ENCODE results near the gene CD28. TPM values are rescaled to one million over a fixed set of nuclear protein-coding genes. Genes with fewer than 3 reads are reported as not detected.

Gene CD28
- total RNA-seq, 6 donors from 2014 or later, result under 0.01 to 3.3 (median 1.4) TPM

DNA sequence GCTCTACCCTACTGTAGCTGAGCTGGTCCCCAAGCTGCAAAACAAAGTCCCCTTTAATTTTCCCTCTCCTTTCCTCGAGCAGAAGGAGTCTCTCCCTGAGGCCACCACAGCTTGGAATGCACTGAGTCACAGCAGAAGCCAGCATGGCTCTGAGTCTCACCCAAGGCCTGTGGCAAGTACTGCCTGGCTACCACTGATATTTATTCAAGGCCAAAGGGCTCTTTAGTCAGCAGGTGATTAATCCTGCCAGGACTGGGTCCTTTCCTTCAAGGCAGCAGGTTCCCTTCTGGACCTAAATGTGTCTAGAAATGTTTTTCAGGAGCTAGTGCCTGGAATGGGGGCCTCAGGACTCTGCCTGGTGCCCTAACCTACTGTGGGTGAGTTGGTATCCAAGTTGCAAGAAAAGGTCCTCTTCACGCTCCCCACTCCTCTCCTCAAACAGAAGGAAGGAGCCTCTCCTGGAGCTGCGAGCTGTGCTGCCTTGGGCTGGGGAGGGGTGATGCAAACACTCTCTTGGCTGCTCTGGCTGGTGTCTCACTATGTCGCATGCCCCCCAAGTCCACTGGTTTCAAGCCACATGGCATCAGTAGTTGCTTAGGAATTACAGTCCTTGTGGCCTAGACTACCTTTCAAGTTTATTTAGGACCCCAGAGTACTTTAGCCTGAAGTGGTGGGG lies 53.4 kb downstream of the CD28 start:
- WGBS, 2 donors, result 88 to 100% methylated on average over 2 to 3 of the region's 4 CpGs
- Histone ChIP-seq H3K36me3 (no peaks in the 10 kb centered on the region), H3K9me3 (peaks cover 0 to 14% (median 9%) of the 10 kb centered on the region in 4 donors), H3K4me1 (no peaks in the 10 kb centered on the region), H3K27me3 (no peaks in the 10 kb centered on the region), H3K27ac (no peak overlapping the region), H3K4me3 (no peak overlapping the region)
- no peak for TF ChIP-seq EP300 (IDR thresholded peaks at IDR 0.05)
- TF ChIP-seq, protein P1, sequence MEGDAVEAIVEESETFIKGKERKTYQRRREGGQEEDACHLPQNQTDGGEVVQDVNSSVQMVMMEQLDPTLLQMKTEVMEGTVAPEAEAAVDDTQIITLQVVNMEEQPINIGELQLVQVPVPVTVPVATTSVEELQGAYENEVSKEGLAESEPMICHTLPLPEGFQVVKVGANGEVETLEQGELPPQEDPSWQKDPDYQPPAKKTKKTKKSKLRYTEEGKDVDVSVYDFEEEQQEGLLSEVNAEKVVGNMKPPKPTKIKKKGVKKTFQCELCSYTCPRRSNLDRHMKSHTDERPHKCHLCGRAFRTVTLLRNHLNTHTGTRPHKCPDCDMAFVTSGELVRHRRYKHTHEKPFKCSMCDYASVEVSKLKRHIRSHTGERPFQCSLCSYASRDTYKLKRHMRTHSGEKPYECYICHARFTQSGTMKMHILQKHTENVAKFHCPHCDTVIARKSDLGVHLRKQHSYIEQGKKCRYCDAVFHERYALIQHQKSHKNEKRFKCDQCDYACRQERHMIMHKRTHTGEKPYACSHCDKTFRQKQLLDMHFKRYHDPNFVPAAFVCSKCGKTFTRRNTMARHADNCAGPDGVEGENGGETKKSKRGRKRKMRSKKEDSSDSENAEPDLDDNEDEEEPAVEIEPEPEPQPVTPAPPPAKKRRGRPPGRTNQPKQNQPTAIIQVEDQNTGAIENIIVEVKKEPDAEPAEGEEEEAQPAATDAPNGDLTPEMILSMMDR (IDR thresholded peaks at IDR 0.05), result no peak
- TF ChIP-seq POLR2AphosphoS5 (IDR thresholded peaks at IDR 0.05), result no peak
- TF ChIP-seq POLR2A (IDR thresholded peaks at IDR 0.05), result no peak
- DNase-seq, result no peak
- no peak for ATAC-seq (ENCODE audit: low FRiP score in 2 of 2)

DNA sequence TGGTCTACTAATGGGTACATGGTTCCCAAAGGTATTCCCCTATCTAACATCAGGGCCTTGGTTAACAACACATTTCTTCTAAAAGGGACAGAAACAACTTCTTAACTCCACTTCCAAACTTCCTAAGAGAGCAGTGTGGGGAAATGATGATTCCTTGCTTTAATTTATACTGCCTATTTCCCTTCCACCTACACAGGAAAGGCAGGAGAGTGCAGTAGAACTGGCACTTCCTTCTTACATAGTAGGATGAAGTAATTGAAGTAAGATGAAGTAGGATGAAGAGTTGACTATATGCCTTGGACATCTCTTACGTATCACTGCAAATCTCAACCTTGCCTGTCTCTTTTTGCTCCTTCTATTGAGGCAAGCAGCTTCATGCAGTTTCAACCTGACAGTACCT lies 54.7 kb downstream of the CD28 start:
- TF ChIP-seq, protein P1 (IDR thresholded peaks at IDR 0.05), result no peak
- TF ChIP-seq POLR2AphosphoS5 (IDR thresholded peaks at IDR 0.05) (no peak), EP300 (IDR thresholded peaks at IDR 0.05) (no peak), POLR2A (IDR thresholded peaks at IDR 0.05) (no peak)
- DNase-seq (no peak), ATAC-seq (ENCODE audit: low FRiP score in 2 of 2) (no peak)
- Histone ChIP-seq H3K27me3 (no peaks in the 10 kb centered on the region), H3K36me3 (no peaks in the 10 kb centered on the region), H3K4me1 (no peaks in the 10 kb centered on the region), H3K27ac (no peak overlapping the region), H3K4me3 (no peak overlapping the region), H3K9me3 (peaks cover 0 to 10% (median 5%) of the 10 kb centered on the region in 4 donors)
- 90 to 95% methylated on average over 1 of the region's 1 CpG for WGBS, 2 donors

DNA sequence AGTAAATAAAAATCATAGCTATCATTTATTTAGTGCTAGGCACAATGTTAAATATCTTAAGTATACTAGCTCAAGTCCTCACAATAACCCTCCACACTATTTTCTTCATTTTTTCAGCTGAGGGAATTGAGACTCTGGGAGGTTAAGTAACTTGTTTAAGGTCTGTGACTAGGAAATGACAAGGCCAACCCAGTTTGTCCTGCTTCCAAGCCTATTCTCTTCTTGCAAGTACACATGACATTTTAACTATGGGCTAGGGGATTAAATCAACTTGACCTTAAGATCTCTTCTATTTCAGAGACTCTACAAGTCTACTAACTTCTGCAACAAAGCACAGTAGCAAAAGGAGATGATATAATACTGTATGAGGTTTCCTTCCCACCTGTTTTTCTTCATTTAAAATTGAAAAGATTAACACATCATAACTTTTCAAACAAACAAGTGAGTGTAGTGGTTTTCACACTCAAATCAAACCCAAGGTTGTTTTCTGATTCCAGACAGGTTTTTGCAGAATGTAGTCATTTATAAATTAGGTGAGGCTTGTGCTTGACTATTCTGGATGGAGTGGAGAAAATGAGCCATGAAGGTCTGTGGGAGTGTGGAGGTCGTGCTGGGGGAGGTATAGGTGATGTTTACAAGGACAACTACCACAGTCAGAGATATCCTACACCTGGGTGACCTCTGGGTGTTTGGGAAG lies 57.0 kb downstream of the CD28 start:
- H3K4me3 ChIP-seq, result no peak overlapping the region
- 83 to 95% methylated on average over 1 of the region's 1 CpG for WGBS, 2 donors
- H3K36me3 ChIP-seq, result no peaks in the 10 kb centered on the region
- no peak overlapping the region for H3K27ac ChIP-seq
- DNase-seq (no peak), ATAC-seq (ENCODE audit: low FRiP score in 2 of 2) (no peak)
- no peaks in the 10 kb centered on the region for H3K4me1 ChIP-seq
- H3K27me3 ChIP-seq, result no peaks in the 10 kb centered on the region
- no peaks in the 10 kb centered on the region for H3K9me3 ChIP-seq
- TF ChIP-seq POLR2AphosphoS5 (IDR thresholded peaks at IDR 0.05) (no peak), EP300 (IDR thresholded peaks at IDR 0.05) (no peak)

DNA sequence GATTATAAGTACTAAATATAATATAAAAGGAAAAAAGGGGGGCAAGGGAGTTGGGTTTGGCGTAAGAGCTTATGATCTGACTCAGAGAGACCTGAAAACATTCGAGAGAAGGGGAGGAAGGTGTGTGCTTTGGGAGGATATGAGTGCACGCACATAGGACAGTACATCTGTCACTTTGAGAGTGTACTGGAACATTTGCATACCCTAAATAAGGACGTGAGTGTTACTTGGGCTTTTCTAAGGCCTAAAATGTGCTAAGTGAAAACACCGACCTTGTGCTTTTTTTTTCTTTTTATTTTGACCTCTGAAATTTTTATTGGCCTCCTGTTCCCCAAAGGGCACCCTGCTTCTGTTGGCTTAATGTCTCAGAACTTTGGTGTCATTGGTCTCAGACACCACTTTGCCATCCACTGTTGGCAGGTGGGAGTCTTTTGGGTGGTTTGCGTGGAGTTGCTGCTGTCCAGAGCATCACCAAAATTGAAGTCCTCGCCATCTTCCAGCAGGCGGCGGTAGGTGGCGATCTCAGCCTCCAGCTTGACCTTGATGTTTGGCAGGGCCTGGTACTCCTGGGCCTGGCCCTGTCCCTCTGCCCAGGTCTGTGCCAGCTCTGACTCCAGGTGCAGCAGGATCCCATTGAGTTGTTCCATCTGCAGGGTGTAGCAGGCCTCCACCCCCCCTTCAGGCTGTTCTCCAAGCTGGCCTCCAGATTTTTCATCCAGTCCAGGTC lies 57.7 kb downstream of the CD28 start:
- DNase-seq (peak in 1 of 2 donors; percentile 15), ATAC-seq (ENCODE audit: low FRiP score in 2 of 2) (no peak)
- TF ChIP-seq, protein P1 (IDR thresholded peaks at IDR 0.05), result no peak

DNA sequence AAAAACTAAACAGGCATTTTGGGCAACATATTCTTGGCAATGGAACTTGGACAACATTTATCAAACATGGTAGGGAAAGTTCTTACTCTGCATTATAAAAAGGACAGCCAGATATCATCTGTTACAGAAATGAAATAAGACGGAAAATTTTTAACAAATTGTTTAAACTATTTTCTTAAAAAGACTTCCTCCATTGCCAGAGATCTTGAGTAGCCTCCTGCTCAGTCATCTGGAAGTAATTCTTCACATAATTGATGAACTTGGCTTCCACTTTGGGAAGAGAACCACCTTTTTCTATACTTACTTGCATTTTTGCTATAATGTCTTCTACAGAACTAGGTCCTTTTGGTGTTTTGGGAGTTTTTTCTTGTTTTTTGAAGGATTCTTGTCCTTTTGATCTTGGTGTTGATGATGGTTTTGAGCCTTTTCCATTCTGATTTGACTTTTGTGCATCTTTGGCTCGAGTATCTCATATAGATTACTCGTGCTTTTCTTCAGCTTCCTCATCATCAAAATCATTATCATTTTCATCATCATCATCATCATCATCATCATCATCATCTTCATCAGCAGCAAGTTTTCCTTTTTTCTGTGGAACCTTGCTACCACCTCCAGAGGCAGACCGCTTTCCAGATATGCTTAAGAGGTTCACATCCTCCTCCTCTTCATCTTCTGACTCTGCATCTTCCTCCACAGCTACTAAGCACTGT lies 66.2 kb downstream of the CD28 start:
- Histone ChIP-seq H3K9me3 (no peaks in the 10 kb centered on the region), H3K4me1 (no peaks in the 10 kb centered on the region), H3K4me3 (no peak overlapping the region), H3K27me3 (no peaks in the 10 kb centered on the region), H3K36me3 (no peaks in the 10 kb centered on the region), H3K27ac (no peak overlapping the region)
- ATAC-seq (ENCODE audit: low FRiP score in 2 of 2) (no peak), DNase-seq (no peak)
- TF ChIP-seq POLR2AphosphoS5 (IDR thresholded peaks at IDR 0.05) (no peak), EP300 (IDR thresholded peaks at IDR 0.05) (no peak), POLR2A (IDR thresholded peaks at IDR 0.05) (no peak)
- TF ChIP-seq, protein P1 (IDR thresholded peaks at IDR 0.05), result no peak
- WGBS, 2 donors, result 87 to 93% methylated on average over 4 of the region's 4 CpGs

More for the DNA sequence above, 57.7 kb downstream of the CD28 start:
- no peaks in the 10 kb centered on the region for H3K27me3 ChIP-seq
- no peak overlapping the region for H3K4me3 ChIP-seq
- H3K9me3 ChIP-seq, result no peaks in the 10 kb centered on the region
- H3K4me1 ChIP-seq, result no peaks in the 10 kb centered on the region
- WGBS, 2 donors, result 84 to 85% methylated on average over 10 of the region's 10 CpGs
- H3K36me3 ChIP-seq, result no peaks in the 10 kb centered on the region
- no peak overlapping the region for H3K27ac ChIP-seq
